Duodenal mucosa (tissue), 2 donors: ENCODE data around the gene DCP2.

Experiments
- H3K27ac ChIP-seq: one replicate; pipeline ENCODE4 v1.7.0; 2013; ENCODE audit warnings: low read depth, low read length
- H3K27me3 ChIP-seq, 2 donors: one replicate each; pipeline ENCODE4 v1.7.0; 2013; ENCODE audit warnings: low read length in 2 of 2, control low read depth in 1 of 2; ENCODE audit not compliant: insufficient read depth in 2 of 2, control insufficient read depth in 1 of 2
- H3K36me3 ChIP-seq, 2 donors: one replicate each; pipeline ENCODE4 v1.7.0; 2013; ENCODE audit warnings: low read length in 2 of 2, control low read depth in 1 of 2; ENCODE audit not compliant: insufficient read depth in 2 of 2, control insufficient read depth in 1 of 2
- H3K4me1 ChIP-seq, 2 donors: one replicate each; pipeline ENCODE4 v1.7.0; 2013; ENCODE audit warnings: low read length in 2 of 2, control low read depth in 1 of 2; ENCODE audit not compliant: insufficient read depth in 2 of 2, control insufficient read depth in 1 of 2
- H3K4me3 ChIP-seq, 2 donors: one replicate each; pipeline ENCODE4 v1.7.0; 2013; ENCODE audit warnings: low read length in 2 of 2, low read depth in 1 of 2
- H3K9ac ChIP-seq, 2 donors: one replicate each; pipeline ENCODE4 v1.7.0; 2013; ENCODE audit warnings: low read length in 2 of 2, low read depth in 1 of 2
- H3K9me3 ChIP-seq, 2 donors: one replicate each; pipeline ENCODE4 v1.7.0; 2013; ENCODE audit warnings: low read length in 2 of 2, control low read depth in 1 of 2; ENCODE audit not compliant: control insufficient read depth in 1 of 2

Gene DCP2

GRCh38 chr5:112979723-112980122 is 3.1 kb downstream of the DCP2 start:
- no peak overlapping the region for H3K27ac ChIP-seq
- no peaks in the 10 kb centered on the region for H3K36me3 ChIP-seq
- peaks cover 12 to 21% of the 10 kb centered on the region in 2 donors for H3K4me1 ChIP-seq
- H3K9ac ChIP-seq, result no peak overlapping the region
- H3K4me3 ChIP-seq, result no peak overlapping the region
- no peaks in the 10 kb centered on the region for H3K9me3 ChIP-seq
- H3K27me3 ChIP-seq, result no peaks in the 10 kb centered on the region

- no peak overlapping the region for H3K27ac ChIP-seq
- peaks cover 4 to 11% of the 10 kb centered on the region in 2 donors for H3K4me1 ChIP-seq
- no peaks in the 10 kb centered on the region for H3K9me3 ChIP-seq
- H3K9ac ChIP-seq, result no peak overlapping the region
- H3K4me3 ChIP-seq, result no peak overlapping the region
- H3K27me3 ChIP-seq, result no peaks in the 10 kb centered on the region
- H3K36me3 ChIP-seq, result no peaks in the 10 kb centered on the region
Measured at GRCh38 chr5:112983363-112983762, 6.8 kb downstream of the DCP2 start.

- Histone ChIP-seq H3K4me3 (no peak overlapping the region), H3K9me3 (no peaks in the 10 kb centered on the region), H3K36me3 (peaks cover 0 to 3% of the 10 kb centered on the region in 2 donors), H3K9ac (no peak overlapping the region), H3K27me3 (no peaks in the 10 kb centered on the region), H3K27ac (no peak overlapping the region), H3K4me1 (no peaks in the 10 kb centered on the region)
Measured at GRCh38 chr5:112986224-112986623, 9.6 kb downstream of the DCP2 start.

- H3K9ac ChIP-seq, result no peak overlapping the region
- no peaks in the 10 kb centered on the region for H3K9me3 ChIP-seq
Measured at GRCh38 chr5:112995764-112996618, 19.4 kb downstream of the DCP2 start.

GRCh38 chr5:112996830-112997374 is 20.3 kb downstream of the DCP2 start:
- Histone ChIP-seq H3K4me1 (peaks cover 0 to 4% of the 10 kb centered on the region in 2 donors), H3K9me3 (no peaks in the 10 kb centered on the region), H3K27me3 (no peaks in the 10 kb centered on the region), H3K27ac (no peak overlapping the region), H3K4me3 (no peak overlapping the region), H3K36me3 (peaks cover 11 to 16% of the 10 kb centered on the region in 2 donors), H3K9ac (no peak overlapping the region)

More at GRCh38 chr5:112995764-112996618, 19.4 kb downstream of the DCP2 start:
- no peak overlapping the region for H3K27ac ChIP-seq
- peaks cover 4 to 16% of the 10 kb centered on the region in 2 donors for H3K36me3 ChIP-seq
- H3K4me3 ChIP-seq, result no peak overlapping the region
- H3K4me1 ChIP-seq, result peaks cover 0 to 4% of the 10 kb centered on the region in 2 donors
- no peaks in the 10 kb centered on the region for H3K27me3 ChIP-seq

GRCh38 chr5:112998296-112998695 is 21.7 kb downstream of the DCP2 start:
- Histone ChIP-seq H3K27ac (no peak overlapping the region), H3K9ac (no peak overlapping the region), H3K4me3 (no peak overlapping the region), H3K4me1 (peaks cover 0 to 4% of the 10 kb centered on the region in 2 donors), H3K27me3 (no peaks in the 10 kb centered on the region), H3K36me3 (peaks cover 15 to 24% of the 10 kb centered on the region in 2 donors), H3K9me3 (no peaks in the 10 kb centered on the region)

GRCh38 chr5:113000466-113000865 is 23.9 kb downstream of the DCP2 start:
- peaks cover 0 to 4% of the 10 kb centered on the region in 2 donors for H3K4me1 ChIP-seq
- H3K27ac ChIP-seq, result no peak overlapping the region
- peaks cover 19 to 35% of the 10 kb centered on the region in 2 donors for H3K36me3 ChIP-seq
- H3K4me3 ChIP-seq, result no peak overlapping the region
- no peak overlapping the region for H3K9ac ChIP-seq
- H3K9me3 ChIP-seq, result no peaks in the 10 kb centered on the region
- no peaks in the 10 kb centered on the region for H3K27me3 ChIP-seq

- Histone ChIP-seq H3K4me3 (no peak overlapping the region), H3K9ac (no peak overlapping the region), H3K27me3 (no peaks in the 10 kb centered on the region), H3K27ac (no peak overlapping the region), H3K9me3 (no peaks in the 10 kb centered on the region), H3K36me3 (peaks cover 19 to 35% of the 10 kb centered on the region in 2 donors), H3K4me1 (no peaks in the 10 kb centered on the region)
Measured at GRCh38 chr5:113002423-113002822, 25.8 kb downstream of the DCP2 start.

GRCh38 chr5:113003763-113004162 is 27.2 kb downstream of the DCP2 start:
- Histone ChIP-seq H3K4me3 (no peak overlapping the region), H3K9me3 (no peaks in the 10 kb centered on the region), H3K4me1 (no peaks in the 10 kb centered on the region), H3K9ac (no peak overlapping the region), H3K27me3 (no peaks in the 10 kb centered on the region), H3K36me3 (peaks cover 19 to 44% of the 10 kb centered on the region in 2 donors), H3K27ac (no peak overlapping the region)

- Histone ChIP-seq H3K9me3 (no peaks in the 10 kb centered on the region), H3K9ac (no peak overlapping the region), H3K4me1 (no peaks in the 10 kb centered on the region), H3K36me3 (peaks cover 17 to 47% of the 10 kb centered on the region in 2 donors), H3K27me3 (no peaks in the 10 kb centered on the region), H3K4me3 (no peak overlapping the region), H3K27ac (no peak overlapping the region)
Measured at GRCh38 chr5:113005454-113005853, 28.9 kb downstream of the DCP2 start.
